Activated CD8-positive, alpha-beta memory T cell treated with anti-CD3 and anti-CD28 coated beads, Interleukin-2, amount 50 U/mL, for 24 hours (primary cell): ENCODE data around the gene DCP1A.
"Not testable (repeated sequence)": the region's sequence is repeated elsewhere in the genome, so short reads cannot be mapped to it uniquely, and the experiment has no call there.

ENCODE experiments used
- DNase-seq: peaks from one replicate; pipeline ENCODE4 v3.0.0-alpha.2; 2020; ENCODE audit errors: extremely low read depth

DCP1A gene

GRCh38 chr3:53328746-53329145, 18.6 kb downstream of the DCP1A start:
- no peak for DNase-seq

- not testable (repeated sequence) for DNase-seq
Observed at GRCh38 chr3:53327986-53328385, 19.4 kb downstream of the DCP1A start.

- no peak for DNase-seq
Observed at GRCh38 chr3:53324105-53324504, 23.2 kb downstream of the DCP1A start.

GRCh38 chr3:53320697-53321096, 26.6 kb downstream of the DCP1A start:
- DNase-seq, result no peak

- DNase-seq, result no peak
Observed at GRCh38 chr3:53318522-53318921, 28.8 kb downstream of the DCP1A start.

GRCh38 chr3:53312832-53313231, 34.5 kb downstream of the DCP1A start:
- no peak for DNase-seq

GRCh38 chr3:53311882-53312281, 35.5 kb downstream of the DCP1A start:
- DNase-seq, result no peak

GRCh38 chr3:53303957-53304356, 43.4 kb downstream of the DCP1A start:
- DNase-seq, result no peak

- no peak for DNase-seq
Observed at GRCh38 chr3:53303549-53303948, 43.8 kb downstream of the DCP1A start.

GRCh38 chr3:53300826-53301225, 46.5 kb downstream of the DCP1A start:
- DNase-seq, result no peak

GRCh38 chr3:53299611-53300023, 47.7 kb downstream of the DCP1A start:
- not testable (repeated sequence) for DNase-seq

GRCh38 chr3:53295410-53295809, 51.9 kb downstream of the DCP1A start:
- no peak for DNase-seq

- DNase-seq, result no peak
Observed at GRCh38 chr3:53293867-53294266, 53.5 kb downstream of the DCP1A start.

GRCh38 chr3:53288214-53288613, 59.1 kb downstream of the DCP1A start:
- DNase-seq, result no peak

- DNase-seq, result no peak
Observed at GRCh38 chr3:53287131-53287629, 60.2 kb downstream of the DCP1A start.

GRCh38 chr3:53286727-53287126, 60.6 kb downstream of the DCP1A start:
- DNase-seq, result no peak

- DNase-seq, result no peak
Observed at GRCh38 chr3:53282581-53282980, 64.8 kb downstream of the DCP1A start.

- no peak for DNase-seq
Observed at GRCh38 chr3:53278667-53279066, 68.7 kb downstream of the DCP1A start.

- no peak for DNase-seq
Observed at GRCh38 chr3:53274938-53275605, 72.3 kb downstream of the DCP1A start.

- DNase-seq, result no peak
Observed at GRCh38 chr3:53273146-53273670, 74.1 kb downstream of the DCP1A start.

GRCh38 chr3:53269888-53270880, 77.2 kb downstream of the DCP1A start:
- DNase-seq, result no peak

- DNase-seq, result not testable (repeated sequence)
Observed at GRCh38 chr3:53269193-53269592, 78.2 kb downstream of the DCP1A start.
